HL-60 (cell line): ENCODE results near the gene KRT77.

Experiments used
- DNase-seq, 2 experiments: peaks; one replicate each; pipeline ENCODE4 v3.0.0-alpha.2; 2010 to 2020; ENCODE audit warnings: low read depth in 1 of 2, low spot score in 1 of 2
- H3K27ac ChIP-seq: fragments of 250-450 bp; sonication (Bioruptor Pico); replicated peaks from 2 replicates; pipeline ENCODE4 v1.5.1; 2020; ENCODE audit warnings: mild to moderate bottlenecking, moderate library complexity
- H3K27me3 ChIP-seq: fragments of 250-450 bp; sonication (Bioruptor Pico); 2 replicates; pipeline ENCODE4 v1.5.1; 2021; ENCODE audit warnings: mild to moderate bottlenecking, moderate library complexity; ENCODE audit not compliant: insufficient read depth, poor library complexity, severe bottlenecking
- H3K4me3 ChIP-seq: replicated peaks from 2 replicates; pipeline ENCODE4 v1.5.1; 2011; ENCODE audit warnings: mild to moderate bottlenecking, control low read depth, low read length; ENCODE audit not compliant: insufficient read depth
- GABPA ChIP-seq: IDR thresholded peaks from 2 replicates; pipeline ENCODE4 v1.6.1; 2012; ENCODE audit warnings: low read depth
- POLR2AphosphoS5 ChIP-seq: IDR thresholded peaks from 2 replicates; pipeline ENCODE4 v1.6.1; 2012; ENCODE audit warnings: low read depth
- REST ChIP-seq: IDR thresholded peaks from 2 replicates; pipeline ENCODE4 v1.6.1; 2012; ENCODE audit warnings: low read depth; ENCODE audit not compliant: insufficient replicate concordance
- SPI1 ChIP-seq: IDR thresholded peaks from 2 replicates; pipeline ENCODE4 v1.6.1; 2012; ENCODE audit warnings: low read depth, mild to moderate bottlenecking, borderline replicate concordance
- TF ChIP-seq, protein P1 (sequence below): IDR thresholded peaks from one replicate; pipeline ENCODE4 v1.5.1; 2011; ENCODE audit warnings: low read length, control low read depth, inconsistent platforms; ENCODE audit not compliant: insufficient read depth

Gene KRT77

GRCh38 chr12:52693261-52693660, 10.1 kb downstream of the KRT77 start:
- peaks cover 20% of the 10 kb centered on the region for H3K27me3 ChIP-seq
- TF ChIP-seq GABPA (no peak), REST (no peak), SPI1 (no peak), POLR2AphosphoS5 (no peak)
- TF ChIP-seq, protein P1, sequence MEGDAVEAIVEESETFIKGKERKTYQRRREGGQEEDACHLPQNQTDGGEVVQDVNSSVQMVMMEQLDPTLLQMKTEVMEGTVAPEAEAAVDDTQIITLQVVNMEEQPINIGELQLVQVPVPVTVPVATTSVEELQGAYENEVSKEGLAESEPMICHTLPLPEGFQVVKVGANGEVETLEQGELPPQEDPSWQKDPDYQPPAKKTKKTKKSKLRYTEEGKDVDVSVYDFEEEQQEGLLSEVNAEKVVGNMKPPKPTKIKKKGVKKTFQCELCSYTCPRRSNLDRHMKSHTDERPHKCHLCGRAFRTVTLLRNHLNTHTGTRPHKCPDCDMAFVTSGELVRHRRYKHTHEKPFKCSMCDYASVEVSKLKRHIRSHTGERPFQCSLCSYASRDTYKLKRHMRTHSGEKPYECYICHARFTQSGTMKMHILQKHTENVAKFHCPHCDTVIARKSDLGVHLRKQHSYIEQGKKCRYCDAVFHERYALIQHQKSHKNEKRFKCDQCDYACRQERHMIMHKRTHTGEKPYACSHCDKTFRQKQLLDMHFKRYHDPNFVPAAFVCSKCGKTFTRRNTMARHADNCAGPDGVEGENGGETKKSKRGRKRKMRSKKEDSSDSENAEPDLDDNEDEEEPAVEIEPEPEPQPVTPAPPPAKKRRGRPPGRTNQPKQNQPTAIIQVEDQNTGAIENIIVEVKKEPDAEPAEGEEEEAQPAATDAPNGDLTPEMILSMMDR = no peak
- no peak overlapping the region for H3K4me3 ChIP-seq
- no peak overlapping the region for H3K27ac ChIP-seq
- DNase-seq = no peak

- Histone ChIP-seq H3K27ac (no peak overlapping the region), H3K27me3 (peaks cover 22% of the 10 kb centered on the region), H3K4me3 (no peak overlapping the region)
- no peak for DNase-seq
- TF ChIP-seq SPI1 = no peak
- TF ChIP-seq GABPA = no peak
- TF ChIP-seq, protein P1 = no peak
- TF ChIP-seq REST = no peak
- no peak for TF ChIP-seq POLR2AphosphoS5
Observed at GRCh38 chr12:52692254-52692653, 11.1 kb downstream of the KRT77 start.

GRCh38 chr12:52691841-52692150, 11.5 kb downstream of the KRT77 start:
- Histone ChIP-seq H3K27ac (no peak overlapping the region), H3K4me3 (no peak overlapping the region), H3K27me3 (peaks cover 22% of the 10 kb centered on the region)
- DNase-seq = no peak
- TF ChIP-seq, protein P1 = no peak
- no peak for TF ChIP-seq POLR2AphosphoS5
- TF ChIP-seq GABPA = no peak
- no peak for TF ChIP-seq REST
- no peak for TF ChIP-seq SPI1
